Neural cell (in vitro differentiated cells): ENCODE results near the gene MPDZ. TPM values are rescaled to one million over a fixed set of nuclear protein-coding genes. Genes with fewer than 3 reads are reported as not detected.

Source experiments
- H2AFZ ChIP-seq: fragments of 200-600, 300-800 bp; sonication (generic), shearing (Covaris generic); 2 replicates; pipeline ENCODE4 v1.6.0; 2014; ENCODE audit warnings: low read depth, mild to moderate bottlenecking, antibody characterized with exemption, low read length, moderate library complexity
- H3F3A ChIP-seq: fragments of 200-600 bp; shearing (Covaris generic); 2 replicates; pipeline ENCODE4 v1.6.1; 2016; ENCODE audit warnings: mild to moderate bottlenecking, moderate library complexity, mixed read lengths, antibody characterized with exemption, low read length; ENCODE audit not compliant: insufficient read depth, poor library complexity, severe bottlenecking
- H3K27ac ChIP-seq: fragments of 200-600, 300-800 bp; sonication (generic), shearing (Covaris generic); 2 replicates; pipeline ENCODE4 v1.5.1; 2014; ENCODE audit warnings: mild to moderate bottlenecking, low read length, moderate library complexity
- H3K27me3 ChIP-seq: fragments of 300-800, 200-600 bp; sonication (generic), shearing (Covaris generic); 2 replicates; pipeline ENCODE4 v1.6.0; 2014; ENCODE audit warnings: mild to moderate bottlenecking, low read depth, low read length, moderate library complexity; ENCODE audit not compliant: insufficient read depth
- H3K36me3 ChIP-seq: fragments of 300-800, 200-600 bp; sonication (generic), shearing (Covaris generic); 2 replicates; pipeline ENCODE4 v1.5.1; 2014; ENCODE audit warnings: mild to moderate bottlenecking, antibody characterized with exemption, low read length, moderate library complexity; ENCODE audit not compliant: insufficient read depth
- H3K4me2 ChIP-seq: fragments of 300-800, 200-600 bp; sonication (generic), shearing (Covaris generic); 2 replicates; pipeline ENCODE4 v1.6.0; 2014; ENCODE audit warnings: mild to moderate bottlenecking, low read length
- H3K4me3 ChIP-seq: fragments of 300-800, 200-600 bp; sonication (generic), shearing (Covaris generic); 2 replicates; pipeline ENCODE4 v1.5.1; 2014; ENCODE audit warnings: mild to moderate bottlenecking, low read length, moderate library complexity
- H3K79me2 ChIP-seq: fragments of 200-600 bp; shearing (Covaris generic); replicated peaks from 2 replicates; pipeline ENCODE4 v1.6.0; 2014; ENCODE audit warnings: mild to moderate bottlenecking, low read length, moderate library complexity; ENCODE audit not compliant: insufficient read depth
- H3K9ac ChIP-seq: fragments of 300-800, 200-600 bp; sonication (generic), shearing (Covaris generic); 2 replicates; pipeline ENCODE4 v1.6.1; 2016; ENCODE audit warnings: mild to moderate bottlenecking, low read length, mixed read lengths
- H3K9me2 ChIP-seq: fragments of 200-600 bp; shearing (Covaris generic); 2 replicates; pipeline ENCODE4 v1.6.1; 2016; ENCODE audit warnings: mild to moderate bottlenecking, low read length, mixed read lengths; ENCODE audit not compliant: insufficient read depth
- H3K9me3 ChIP-seq: fragments of 200-600, 300-800 bp; sonication (generic), shearing (Covaris generic); 2 replicates; pipeline ENCODE4 v1.6.1; 2016; ENCODE audit warnings: mild to moderate bottlenecking, mixed run types, low read length, moderate library complexity, mixed read lengths
- H4K20me1 ChIP-seq: fragments of 200-600 bp; shearing (Covaris generic); 2 replicates; pipeline ENCODE4 v1.6.1; 2016; ENCODE audit warnings: mild to moderate bottlenecking, mixed run types; ENCODE audit not compliant: insufficient read depth
- CTCF ChIP-seq: fragments of 450-650 bp; IDR thresholded peaks from 2 replicates; pipeline ENCODE4 v1.5.1; 2014; ENCODE audit warnings: antibody characterized with exemption, mild to moderate bottlenecking, moderate library complexity; ENCODE audit not compliant: poor library complexity, severe bottlenecking
- EP300 ChIP-seq: fragments of 450-650 bp; conservative IDR thresholded peaks from 2 replicates; pipeline ENCODE4 v1.6.1; 2014; ENCODE audit warnings: antibody characterized with exemption, mild to moderate bottlenecking, moderate library complexity; ENCODE audit not compliant: poor library complexity, severe bottlenecking
- EZH2 ChIP-seq: fragments of 200-600, 300-800 bp; shearing (Covaris generic), sonication (generic); IDR thresholded peaks from 2 replicates; pipeline ENCODE4 v1.6.1; 2014; ENCODE audit warnings: antibody characterized with exemption, low read length, borderline replicate concordance, mild to moderate bottlenecking; ENCODE audit not compliant: insufficient read depth, poor library complexity, severe bottlenecking
- MXI1 ChIP-seq: fragments of 450-650 bp; conservative IDR thresholded peaks from 2 replicates; pipeline ENCODE4 v1.6.1; 2014; ENCODE audit warnings: antibody characterized with exemption, mild to moderate bottlenecking; ENCODE audit not compliant: poor library complexity, severe bottlenecking
- POLR2AphosphoS5 ChIP-seq: IDR thresholded peaks from 2 replicates; pipeline ENCODE4 v1.6.1; 2012
- RAD21 ChIP-seq: fragments of 450-650 bp; conservative IDR thresholded peaks from 2 replicates; pipeline ENCODE4 v1.6.1; 2014; ENCODE audit warnings: antibody characterized with exemption, mild to moderate bottlenecking, moderate library complexity
- SMC3 ChIP-seq: fragments of 450-650 bp; conservative IDR thresholded peaks from 2 replicates; pipeline ENCODE4 v1.6.1; 2014; ENCODE audit warnings: antibody characterized with exemption, mild to moderate bottlenecking, moderate library complexity; ENCODE audit not compliant: poor library complexity
- TAF1 ChIP-seq: IDR thresholded peaks from 2 replicates; pipeline ENCODE4 v1.6.1; 2012; ENCODE audit warnings: low read depth
- polyA plus RNA-seq: library from polyadenylated mRNA; depleted of rRNA; stranded (reverse); fragments of >200 nt; gene quantifications from 2 replicates; pipeline ENCODE4 v1.2.3, GENCODE V29; 2014
- TF ChIP-seq, protein P1 (sequence below): IDR thresholded peaks from 2 replicates; pipeline ENCODE4 v1.6.1; 2012; ENCODE audit warnings: borderline replicate concordance

MPDZ gene
- polyA plus RNA-seq, 1 donor from 2014 or later = 13.1 TPM

DNA sequence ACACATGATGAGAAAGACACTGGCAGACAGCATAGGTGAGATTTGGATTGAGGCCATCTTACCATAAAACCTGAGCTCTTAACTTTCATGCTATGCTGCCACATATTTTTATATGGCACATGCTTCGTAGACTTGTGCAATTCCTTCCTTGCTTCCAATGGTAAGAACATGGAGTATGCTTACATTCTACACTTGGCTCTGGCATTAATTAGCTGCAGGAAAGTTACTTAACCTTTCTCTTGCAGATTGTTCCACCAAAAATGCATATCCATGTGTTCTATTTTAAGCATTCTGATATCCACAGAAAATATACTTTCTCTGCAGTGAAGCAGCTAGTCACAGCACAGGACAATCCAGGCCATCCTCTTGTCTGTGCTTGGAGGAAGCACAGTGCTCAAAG, 119.4 kb downstream of the MPDZ start:
- Histone ChIP-seq H3K9ac (no peak overlapping the region), H3K4me3 (no peak overlapping the region), H3K27me3 (no peaks in the 10 kb centered on the region)

GRCh38 chr9:13158986-13159385, 120.5 kb downstream of the MPDZ start:
- Histone ChIP-seq H3K4me2 (no peak overlapping the region), H3K27me3 (no peaks in the 10 kb centered on the region), H2AFZ (no peak overlapping the region), H3F3A (no peaks in the 10 kb centered on the region), H3K9ac (no peak overlapping the region), H3K9me2 (no peaks in the 10 kb centered on the region), H3K27ac (no peak overlapping the region), H3K79me2 (no peaks in the 10 kb centered on the region), H3K36me3 (no peaks in the 10 kb centered on the region), H4K20me1 (no peaks in the 10 kb centered on the region), H3K9me3 (no peaks in the 10 kb centered on the region), H3K4me3 (no peak overlapping the region)
- TF ChIP-seq EZH2 (no peak), TAF1 (no peak), RAD21 (no peak), EP300 (no peak), CTCF (no peak), POLR2AphosphoS5 (no peak), MXI1 (no peak), SMC3 (no peak)
- TF ChIP-seq, protein P1, sequence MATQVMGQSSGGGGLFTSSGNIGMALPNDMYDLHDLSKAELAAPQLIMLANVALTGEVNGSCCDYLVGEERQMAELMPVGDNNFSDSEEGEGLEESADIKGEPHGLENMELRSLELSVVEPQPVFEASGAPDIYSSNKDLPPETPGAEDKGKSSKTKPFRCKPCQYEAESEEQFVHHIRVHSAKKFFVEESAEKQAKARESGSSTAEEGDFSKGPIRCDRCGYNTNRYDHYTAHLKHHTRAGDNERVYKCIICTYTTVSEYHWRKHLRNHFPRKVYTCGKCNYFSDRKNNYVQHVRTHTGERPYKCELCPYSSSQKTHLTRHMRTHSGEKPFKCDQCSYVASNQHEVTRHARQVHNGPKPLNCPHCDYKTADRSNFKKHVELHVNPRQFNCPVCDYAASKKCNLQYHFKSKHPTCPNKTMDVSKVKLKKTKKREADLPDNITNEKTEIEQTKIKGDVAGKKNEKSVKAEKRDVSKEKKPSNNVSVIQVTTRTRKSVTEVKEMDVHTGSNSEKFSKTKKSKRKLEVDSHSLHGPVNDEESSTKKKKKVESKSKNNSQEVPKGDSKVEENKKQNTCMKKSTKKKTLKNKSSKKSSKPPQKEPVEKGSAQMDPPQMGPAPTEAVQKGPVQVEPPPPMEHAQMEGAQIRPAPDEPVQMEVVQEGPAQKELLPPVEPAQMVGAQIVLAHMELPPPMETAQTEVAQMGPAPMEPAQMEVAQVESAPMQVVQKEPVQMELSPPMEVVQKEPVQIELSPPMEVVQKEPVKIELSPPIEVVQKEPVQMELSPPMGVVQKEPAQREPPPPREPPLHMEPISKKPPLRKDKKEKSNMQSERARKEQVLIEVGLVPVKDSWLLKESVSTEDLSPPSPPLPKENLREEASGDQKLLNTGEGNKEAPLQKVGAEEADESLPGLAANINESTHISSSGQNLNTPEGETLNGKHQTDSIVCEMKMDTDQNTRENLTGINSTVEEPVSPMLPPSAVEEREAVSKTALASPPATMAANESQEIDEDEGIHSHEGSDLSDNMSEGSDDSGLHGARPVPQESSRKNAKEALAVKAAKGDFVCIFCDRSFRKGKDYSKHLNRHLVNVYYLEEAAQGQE = no peak

More for the DNA sequence above, 119.4 kb downstream of the MPDZ start:
- no peaks in the 10 kb centered on the region for H3K9me2 ChIP-seq
- no peak overlapping the region for H3K27ac ChIP-seq
- no peaks in the 10 kb centered on the region for H3K79me2 ChIP-seq
- H3K9me3 ChIP-seq = no peaks in the 10 kb centered on the region
- no peak overlapping the region for H2AFZ ChIP-seq
- H3F3A ChIP-seq = no peaks in the 10 kb centered on the region
- no peak overlapping the region for H3K4me2 ChIP-seq
- TF ChIP-seq RAD21 (no peak), CTCF (no peak), TAF1 (no peak), SMC3 (no peak), MXI1 (no peak), EP300 (no peak), EZH2 (no peak), POLR2AphosphoS5 (no peak)
- TF ChIP-seq, protein P1 = no peak
- no peaks in the 10 kb centered on the region for H3K36me3 ChIP-seq
- no peaks in the 10 kb centered on the region for H4K20me1 ChIP-seq
